Mucosa of gallbladder (tissue), 1 donor: ENCODE data around the gene SPPL3. TPM values are rescaled to one million over a fixed set of nuclear protein-coding genes. Genes with fewer than 3 reads are reported as not detected.
"Not testable (repeated sequence)": the region's sequence is repeated elsewhere in the genome, so short reads cannot be mapped to it uniquely, and the experiment has no call there.

Source experiments
- DNase-seq: peaks from one replicate; pipeline ENCODE4 v3.0.0-alpha.2; 2020; ENCODE audit warnings: low spot score
- total RNA-seq: library from RNA; stranded (reverse); gene quantifications from one replicate; pipeline ENCODE4 v1.2.1, GENCODE V29; 2021
- donor health status: DM: no; HTN: no; CAD: no.

SPPL3 gene
- total RNA-seq, 1 donor from 2014 or later, result 50.7 TPM

DNA sequence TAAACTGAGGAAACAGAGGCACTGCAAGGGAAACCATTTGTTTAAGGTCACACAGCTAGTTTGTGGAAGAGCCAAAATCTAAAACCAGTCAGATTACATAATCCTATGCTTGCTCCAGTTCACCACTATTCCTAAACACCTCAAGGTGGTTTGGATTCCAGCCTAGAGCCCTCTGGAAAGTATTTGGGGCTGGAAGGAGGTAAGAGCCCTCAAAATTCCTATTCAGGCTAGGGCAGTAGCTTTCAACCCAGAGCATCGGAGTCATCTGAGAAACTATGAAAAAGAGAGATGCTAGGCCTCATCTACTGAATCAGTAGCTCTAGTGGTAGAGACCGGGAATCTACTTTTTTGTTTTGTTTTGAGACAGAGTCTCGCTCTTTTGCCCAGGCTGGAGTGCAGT lies 16.0 kb upstream of the SPPL3 start:
- no peak for DNase-seq

DNA sequence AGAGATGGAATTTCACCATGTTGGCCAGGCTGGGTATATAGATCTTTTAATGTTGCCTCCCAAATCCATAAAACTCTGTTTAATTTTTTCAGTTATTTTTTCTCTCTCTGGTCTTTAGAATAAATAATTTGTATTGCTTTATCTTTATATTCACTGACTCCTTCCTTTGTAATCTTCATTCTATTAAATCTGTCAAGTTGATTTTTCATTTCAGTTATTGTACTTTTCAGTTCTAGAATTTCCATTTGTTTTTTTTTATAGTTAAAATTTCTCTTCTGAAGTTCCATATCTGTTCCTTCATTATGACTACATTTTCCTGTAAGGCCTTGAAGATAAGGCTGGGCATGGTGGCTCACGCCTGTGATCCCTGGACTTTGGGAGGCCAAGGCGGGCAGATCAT lies 13.6 kb upstream of the SPPL3 start:
- DNase-seq, result no peak

DNA sequence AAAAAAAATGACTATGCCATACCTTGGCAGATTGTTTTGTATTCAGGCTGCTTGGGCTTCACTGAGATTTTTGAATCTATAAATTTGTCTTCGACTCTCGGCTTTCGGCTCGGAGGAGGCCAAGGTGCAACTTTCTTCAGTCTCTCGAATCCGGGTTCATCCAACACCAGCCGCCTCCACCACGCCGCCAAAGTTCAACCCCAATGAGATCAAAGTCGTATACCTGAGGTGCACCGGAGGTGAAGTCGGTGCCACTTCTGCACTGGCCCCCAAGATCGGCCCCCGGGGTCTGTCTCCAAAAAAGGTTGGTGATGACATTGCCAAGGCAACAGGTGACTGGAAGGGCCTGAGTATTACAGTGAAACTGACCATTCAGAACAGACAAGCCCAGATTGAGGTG lies 12.4 kb upstream of the SPPL3 start:
- DNase-seq, result no peak

DNA sequence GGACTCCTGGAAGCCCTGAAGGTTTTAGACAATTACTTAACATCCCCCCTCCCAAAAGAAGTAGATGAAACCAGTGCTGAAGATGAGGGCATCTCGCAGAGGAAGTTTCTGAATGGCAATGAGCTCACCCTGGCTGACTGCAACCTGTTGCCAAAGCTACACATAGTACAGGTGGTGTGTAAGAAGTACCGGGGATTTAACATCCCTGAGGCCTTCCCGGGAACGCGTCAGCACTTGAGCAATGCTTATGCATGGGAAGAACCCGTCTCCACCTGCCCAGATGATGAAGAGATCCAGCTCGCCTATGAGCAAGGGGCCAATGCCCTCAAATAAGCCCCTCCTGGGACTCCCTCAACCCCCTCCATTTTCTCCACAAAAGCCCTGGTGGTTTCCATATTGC lies 10.6 kb upstream of the SPPL3 start:
- no peak for DNase-seq

DNA sequence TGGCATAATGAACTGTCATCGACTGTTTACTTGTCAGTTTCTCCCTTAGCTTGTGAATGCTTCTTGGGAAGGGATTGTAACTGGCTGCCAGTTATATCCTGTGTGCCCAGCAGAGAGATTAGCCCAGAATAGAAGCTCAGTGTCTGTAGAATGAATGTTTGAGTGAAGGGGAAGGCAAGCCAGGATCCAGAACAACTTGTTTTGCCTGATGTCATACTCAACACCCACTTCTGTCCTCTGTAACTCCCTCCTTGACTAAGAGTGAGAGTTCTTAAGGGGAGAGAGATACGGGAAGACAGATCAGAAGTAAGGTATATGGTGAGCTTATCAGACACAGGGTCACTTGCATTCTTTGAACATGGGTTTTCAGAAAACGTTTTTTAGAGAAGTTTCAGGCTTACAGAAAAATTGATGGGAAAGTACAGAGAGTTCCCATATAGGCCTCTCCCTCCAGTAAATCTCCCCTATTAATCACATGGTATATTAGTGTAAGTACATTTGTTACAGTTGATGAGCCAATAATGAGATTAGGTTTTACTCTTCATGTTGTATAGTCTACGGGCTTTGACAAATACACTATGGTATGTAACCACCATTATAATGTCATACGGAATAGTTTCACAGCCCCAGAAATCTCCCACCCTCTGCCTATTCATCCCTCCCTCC lies 5.6 kb upstream of the SPPL3 start:
- DNase-seq, result no peak

DNA sequence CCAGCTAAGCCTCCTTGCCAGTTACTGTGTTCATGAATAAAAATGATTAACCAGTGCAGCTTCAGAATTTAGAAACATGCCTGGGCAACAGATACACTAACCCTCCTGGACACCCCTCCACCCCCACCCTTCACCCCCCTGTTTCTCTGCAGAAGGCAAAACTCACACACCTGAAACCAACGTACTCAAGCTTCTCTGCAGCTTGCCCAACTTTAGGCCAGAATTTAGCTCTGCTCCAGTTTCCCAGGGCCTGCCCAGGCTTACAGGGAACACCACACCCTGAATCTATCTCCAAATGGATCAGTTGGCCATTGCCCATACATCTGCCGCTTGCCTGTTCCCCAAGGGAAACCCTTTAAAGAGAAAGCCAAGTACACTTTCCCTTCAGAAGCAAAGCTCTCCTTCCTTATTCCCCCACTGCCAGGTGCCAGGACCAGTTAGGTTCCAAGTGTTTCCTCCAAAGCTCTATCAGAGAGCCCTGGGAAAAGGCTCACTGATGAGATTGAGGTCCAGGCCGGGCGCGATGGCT lies 1.8 kb upstream of the SPPL3 start:
- no peak for DNase-seq

DNA sequence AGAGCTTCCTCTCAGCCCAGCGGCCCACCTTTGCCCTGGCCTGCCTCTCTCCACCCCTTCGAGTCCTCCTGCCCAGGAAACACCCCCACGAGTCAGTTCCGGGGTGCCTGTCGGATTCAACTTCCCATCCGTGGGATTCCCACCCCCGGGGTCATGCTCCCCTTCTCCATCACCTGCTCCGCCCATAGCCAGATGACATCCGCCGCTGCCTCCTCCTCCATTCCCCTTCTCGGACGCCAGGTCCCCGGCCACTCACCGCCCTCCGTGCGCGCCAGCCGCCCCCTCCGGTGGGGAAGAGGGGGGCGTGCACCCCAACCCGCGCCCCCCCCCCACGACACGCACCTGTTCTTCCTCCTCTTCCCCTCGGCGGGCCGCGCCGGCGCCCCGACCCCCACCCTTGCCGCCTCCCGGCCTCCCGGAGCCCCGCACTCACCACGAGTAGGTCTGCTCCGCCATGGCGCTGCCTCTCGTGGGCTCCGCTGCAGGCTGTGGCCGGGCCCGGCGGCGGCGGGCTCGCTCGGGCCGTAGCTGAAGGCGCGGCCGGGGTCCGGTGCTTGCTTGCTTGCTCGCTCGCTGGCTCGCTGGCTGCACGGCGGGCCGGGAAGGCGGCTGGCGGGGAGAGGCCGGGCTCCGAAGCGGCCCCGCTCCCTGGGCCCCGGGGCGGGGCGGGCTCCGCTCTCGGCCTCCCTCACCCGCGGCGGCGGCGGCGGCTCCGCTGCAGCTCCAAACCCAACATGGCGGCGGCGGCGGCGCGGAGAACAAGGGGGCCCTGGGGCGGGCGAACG lies 554 bp downstream of the SPPL3 start:
- DNase-seq, result peak; percentile 66

DNA sequence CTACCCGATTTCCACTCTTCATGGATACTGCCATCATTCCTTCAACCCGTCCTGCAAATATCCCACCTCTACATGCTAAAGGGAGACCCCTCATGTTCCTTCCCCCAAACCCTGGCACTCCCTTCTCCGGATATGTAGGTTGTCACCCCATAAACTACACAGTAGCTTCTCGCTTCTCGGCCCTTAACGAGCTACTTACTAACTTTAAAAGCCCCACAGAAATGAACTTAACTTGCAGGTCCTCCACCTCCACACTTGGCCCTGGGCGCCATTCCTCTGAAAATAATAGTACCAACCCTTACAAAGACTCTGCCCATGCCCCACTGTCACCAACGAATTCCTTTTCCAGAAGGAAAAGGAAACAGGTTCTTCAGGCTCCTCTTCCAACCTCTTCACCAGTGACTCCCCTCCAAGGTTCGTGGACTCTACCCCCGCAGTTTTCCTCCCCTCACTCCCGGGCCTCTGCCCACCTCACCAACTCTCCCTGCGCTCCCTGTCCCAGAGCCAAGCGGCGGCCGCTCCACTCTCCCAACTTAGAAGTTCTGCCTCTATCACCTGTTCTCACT lies 1.2 kb downstream of the SPPL3 start:
- no peak for DNase-seq

DNA sequence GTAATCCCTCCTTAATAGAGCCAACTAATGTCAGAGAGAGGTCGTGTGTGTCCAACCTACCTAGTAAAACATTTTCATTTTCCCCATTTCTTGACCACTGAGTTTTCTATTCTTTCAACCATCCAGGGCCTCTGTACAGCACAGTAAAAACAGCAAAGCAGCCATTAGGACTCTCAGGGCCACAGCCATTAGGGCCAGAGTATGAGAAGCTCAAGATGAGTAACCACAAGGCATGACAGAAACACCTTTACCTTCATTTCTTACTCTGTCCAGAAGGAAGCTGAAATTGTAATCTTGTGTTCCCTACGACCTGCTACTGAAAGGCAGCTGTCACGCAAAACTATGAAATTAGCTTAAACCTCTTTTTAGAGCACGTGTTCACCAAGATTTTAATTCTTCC lies 2.3 kb downstream of the SPPL3 start:
- DNase-seq, result no peak

DNA sequence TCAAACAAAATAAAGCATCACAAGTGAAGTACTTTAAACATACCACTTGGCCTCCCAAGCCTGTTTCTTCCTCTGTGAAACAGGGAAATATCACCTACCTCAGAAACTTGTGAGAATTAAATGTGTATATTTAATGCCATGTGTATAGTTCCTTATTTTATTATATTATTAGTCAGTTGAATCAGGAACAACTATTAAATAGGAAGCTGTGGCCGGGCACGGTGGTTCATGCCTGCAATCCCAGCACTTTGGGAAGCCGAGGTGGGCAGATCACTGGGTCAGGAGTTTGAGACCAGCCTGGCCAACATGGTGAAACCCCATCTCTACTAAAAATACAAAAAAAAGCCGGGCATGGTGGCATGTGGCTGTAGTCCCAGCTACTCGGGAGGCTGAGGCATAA lies 3.1 kb downstream of the SPPL3 start:
- not testable (repeated sequence) for DNase-seq

DNA sequence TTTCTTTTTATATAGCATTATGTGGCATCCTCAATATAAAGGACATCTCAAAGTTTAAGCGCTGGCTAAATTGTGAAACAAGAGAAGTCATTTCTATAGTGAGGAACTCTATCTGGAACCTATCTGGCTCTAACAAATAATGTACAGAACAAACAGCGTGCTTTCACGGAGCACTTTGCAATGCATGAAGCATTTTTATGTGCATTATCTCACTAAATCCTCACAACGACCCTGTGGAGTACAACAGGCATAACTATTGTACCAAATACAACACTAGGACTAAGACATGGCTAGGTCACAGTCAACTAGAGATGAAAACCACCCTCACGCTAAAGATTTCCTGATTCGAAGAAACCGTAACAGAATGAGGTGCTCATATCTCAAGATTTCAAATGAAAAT lies 8.6 kb downstream of the SPPL3 start:
- DNase-seq, result no peak

DNA sequence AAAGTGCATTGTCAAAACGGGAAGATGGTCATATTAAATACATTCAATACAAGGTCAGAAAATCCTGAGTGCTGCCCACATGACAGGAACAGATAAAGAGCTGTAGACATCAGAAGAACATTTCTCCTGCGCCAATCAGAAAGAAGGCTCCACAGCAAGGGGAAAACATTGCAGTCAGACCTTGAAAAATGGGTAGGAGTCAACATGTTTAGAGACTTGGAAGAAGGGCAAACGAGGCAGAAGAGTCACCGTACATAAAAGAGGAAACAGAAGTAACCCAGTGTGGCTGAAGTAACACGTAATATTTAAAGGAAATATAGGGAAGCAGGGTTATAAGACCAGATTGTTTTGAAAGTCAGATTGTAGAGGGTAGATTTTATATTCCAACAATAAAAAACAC lies 11.9 kb downstream of the SPPL3 start:
- DNase-seq, result no peak

DNA sequence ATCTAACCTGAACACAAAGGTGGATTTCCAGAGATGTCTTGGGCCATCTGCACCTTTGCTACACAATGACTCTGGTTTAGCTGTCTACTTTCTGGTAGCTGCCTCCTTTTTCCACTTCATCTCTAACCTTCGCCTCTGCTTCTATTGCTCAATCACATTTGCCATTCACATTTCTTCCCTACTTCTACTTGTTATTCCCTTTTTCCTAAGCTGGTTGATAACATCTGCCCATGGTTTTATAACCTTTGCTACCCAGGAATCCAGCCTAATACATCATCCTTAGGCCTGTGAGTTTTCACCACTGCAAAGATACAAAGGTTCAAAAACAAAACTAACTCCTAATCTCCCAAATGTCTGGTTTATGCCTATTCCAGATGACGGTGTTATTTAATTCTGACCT lies 13.2 kb downstream of the SPPL3 start:
- DNase-seq, result no peak

DNA sequence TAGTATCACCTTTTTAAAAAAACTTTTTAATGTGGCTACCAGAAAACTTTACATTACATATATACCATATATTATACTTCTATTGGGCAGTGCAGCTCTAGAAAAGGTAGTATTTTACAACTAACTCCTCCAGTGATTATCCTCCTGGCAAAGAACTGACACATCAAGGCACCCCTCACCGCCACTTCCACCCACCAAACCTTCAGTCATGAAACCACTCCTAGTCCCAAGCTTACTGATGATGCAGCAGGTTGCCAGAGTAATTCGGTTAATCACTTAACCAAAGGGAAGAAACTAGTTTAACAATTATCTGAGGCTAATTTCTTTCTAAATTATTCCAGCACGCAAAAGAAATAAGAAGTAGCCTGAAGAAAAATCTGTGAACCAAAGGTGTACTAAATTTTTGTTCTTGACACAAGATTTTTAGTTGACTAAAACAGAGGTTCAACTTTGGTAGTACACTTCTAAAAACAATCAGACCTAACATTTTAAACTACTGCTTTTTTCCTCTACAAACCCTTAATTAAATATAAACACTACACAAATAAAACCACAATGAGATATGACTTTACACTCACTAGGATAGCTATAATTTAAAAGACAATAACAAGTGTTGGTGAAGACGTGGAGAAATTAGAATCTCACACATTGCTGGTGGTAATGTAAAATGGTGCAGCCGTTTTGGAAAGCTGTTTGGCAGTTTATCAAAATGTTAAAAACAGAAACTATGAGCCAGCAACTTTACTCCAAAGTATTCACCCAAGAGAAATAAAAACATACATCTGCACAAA lies 16.7 kb downstream of the SPPL3 start:
- no peak for DNase-seq

DNA sequence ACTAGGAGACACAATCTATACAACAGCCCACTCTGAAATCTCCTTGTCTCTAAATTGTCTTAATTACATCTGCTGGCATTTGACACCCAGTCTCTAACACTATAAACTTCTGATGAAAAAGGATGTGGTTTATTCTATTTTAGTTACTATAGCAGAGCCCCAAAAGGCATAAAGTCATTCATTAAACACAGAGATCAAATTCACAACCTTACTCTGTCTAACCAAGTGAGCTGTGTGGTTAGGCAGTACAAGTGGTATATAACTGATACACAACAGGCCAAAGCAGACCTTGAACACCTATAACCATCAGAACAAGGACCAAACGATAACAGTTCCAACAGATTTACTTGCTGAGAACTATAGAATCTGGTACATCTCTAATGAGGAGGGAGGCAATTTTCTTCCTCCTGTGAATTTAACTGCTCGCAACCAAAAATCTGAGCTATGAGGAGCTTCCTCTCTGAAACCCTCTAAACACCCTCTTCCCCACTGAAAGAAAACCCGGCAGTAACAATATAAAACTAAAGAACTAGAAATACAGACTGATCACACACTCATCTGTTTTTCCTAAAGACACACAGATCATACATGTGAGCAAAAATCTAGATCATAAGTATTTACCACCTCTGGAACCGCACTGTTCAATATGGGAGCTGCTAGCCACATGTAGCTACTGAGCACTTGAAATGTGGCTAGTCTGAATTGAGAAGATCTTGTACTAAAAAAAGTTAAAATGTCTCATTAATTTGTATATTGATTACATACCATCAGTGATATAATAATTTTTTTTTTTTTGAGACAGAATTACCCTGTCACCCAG lies 17.7 kb downstream of the SPPL3 start:
- no peak for DNase-seq

DNA sequence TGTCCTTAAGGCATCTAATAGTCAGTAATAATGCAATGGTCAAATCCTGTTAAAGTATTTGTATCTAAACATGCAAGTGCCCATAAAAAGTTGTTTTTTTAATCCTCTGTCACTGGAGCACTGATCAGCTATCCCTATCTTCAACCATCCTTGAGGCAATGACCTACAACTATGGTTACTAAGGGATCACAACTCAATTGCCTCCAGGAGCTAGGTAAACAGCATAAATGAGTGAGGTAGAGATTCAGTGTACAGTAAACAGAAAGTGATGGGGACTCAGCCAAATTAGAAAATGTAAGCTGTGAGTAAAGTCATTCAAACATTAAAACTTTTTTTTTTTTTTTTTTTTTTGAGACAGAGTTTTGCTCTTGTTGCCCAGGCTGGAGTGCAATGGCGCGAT lies 18.6 kb downstream of the SPPL3 start:
- no peak for DNase-seq

DNA sequence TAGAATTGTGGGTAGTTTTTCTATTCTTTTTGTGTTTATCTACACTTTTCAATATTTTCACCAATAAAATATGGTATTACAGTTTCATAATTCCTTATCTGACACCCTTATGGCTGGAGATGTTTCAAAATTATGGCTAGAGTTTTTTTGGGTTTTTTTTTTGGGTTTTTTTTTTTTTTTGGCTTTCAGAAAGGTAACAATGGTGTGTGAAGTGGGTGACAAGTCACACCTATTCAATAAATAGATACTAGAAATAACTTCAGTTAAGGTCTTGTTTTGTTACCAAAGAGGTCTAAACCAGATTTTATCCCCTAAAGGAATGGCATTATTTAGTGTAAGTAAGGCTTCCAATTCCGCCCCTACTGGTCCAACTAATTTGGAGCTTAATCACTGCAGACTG lies 19.5 kb downstream of the SPPL3 start:
- no peak for DNase-seq

DNA sequence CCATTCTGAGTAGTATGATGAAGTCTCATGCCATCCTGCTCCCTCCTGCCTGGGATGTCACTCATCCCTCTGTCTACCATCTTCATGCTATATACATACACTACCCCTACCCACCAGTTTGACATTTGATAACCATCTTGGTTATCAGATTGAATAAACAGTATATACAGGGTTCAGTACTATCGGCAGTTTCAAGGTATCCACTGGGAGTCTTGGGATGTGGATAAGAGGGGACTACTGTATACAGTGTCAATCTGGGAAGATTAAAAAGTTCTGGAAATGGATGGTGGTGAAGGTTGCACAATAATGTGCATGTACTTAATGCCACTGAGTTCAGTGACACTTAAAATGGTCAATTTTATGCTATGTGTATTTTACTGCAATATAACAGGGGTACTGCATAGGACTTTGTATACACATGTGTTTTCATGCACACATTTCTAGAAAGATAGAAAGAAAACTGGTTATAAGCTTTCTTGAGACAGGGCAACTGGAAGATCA lies 22.1 kb downstream of the SPPL3 start:
- DNase-seq, result no peak

DNA sequence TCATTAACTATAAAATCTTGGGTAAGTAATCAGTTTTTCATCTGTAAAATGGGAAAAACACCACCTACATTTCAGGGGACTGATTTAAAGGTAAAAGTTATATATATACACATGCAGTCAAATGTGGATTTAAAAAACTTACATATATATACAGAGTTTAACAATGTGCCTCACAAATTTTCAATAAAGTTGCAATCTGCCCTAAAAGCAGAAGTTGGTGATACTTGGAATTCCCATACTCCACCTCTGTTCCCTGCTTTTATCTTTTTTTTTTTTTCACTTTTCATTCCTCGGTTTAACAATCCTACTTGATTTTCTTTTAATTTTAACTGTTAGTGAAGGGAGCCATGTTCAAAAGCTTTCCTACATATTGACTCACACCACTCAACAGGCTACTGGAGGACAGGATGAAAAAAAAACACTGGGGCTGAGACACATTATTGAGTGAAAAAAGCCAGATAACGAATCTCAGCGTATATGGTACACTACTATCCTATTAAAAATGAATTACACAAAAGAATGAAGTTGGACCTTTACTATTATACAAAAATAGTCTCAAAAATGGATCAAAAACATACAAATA lies 24.3 kb downstream of the SPPL3 start:
- no peak for DNase-seq

DNA sequence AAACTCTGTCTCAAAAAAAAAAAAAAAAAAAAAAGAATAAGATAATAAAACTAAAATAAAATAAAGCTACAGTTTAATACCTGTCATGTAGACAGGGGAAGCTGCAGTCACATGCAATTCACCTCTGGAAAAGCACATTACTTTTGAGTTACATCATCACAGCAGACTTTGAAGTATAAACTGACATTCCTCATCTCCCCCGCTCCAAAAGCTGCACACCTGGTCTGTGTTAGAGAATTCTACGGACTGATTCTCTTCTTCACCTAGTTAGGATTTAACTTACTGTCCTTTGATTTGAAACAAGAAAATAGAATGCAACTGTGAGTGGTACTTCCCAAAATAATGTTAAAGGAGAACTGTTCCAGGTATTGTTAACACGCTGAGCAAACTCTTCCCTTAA lies 25.1 kb downstream of the SPPL3 start:
- DNase-seq, result no peak
